Immature natural killer cell (primary cell): ENCODE results near the gene GARIN5B. TPM values are rescaled to one million over a fixed set of nuclear protein-coding genes. Genes with fewer than 3 reads are reported as not detected.
"Not testable (repeated sequence)": the region's sequence is repeated elsewhere in the genome, so short reads cannot be mapped to it uniquely, and the experiment has no call there.

ENCODE experiments used
- DNase-seq, 3 donors: peaks; one replicate each; pipeline ENCODE4 v3.0.0; 2022; ENCODE audit warnings: mixed read lengths in 1 of 3
- H3K27ac Mint-ChIP-seq, 6 donors: one replicate each; pipeline ENCODE4 v1.8.0; 2020; ENCODE audit warnings: mixed read lengths in 6 of 6, mild to moderate bottlenecking in 5 of 6, inconsistent platforms in 4 of 6, moderate library complexity in 3 of 6
- H3K27me3 Mint-ChIP-seq, 3 donors: one replicate each; pipeline ENCODE4 v1.8.0; 2020 to 2021; ENCODE audit warnings: low read depth in 3 of 3, mild to moderate bottlenecking in 3 of 3, mixed read lengths in 3 of 3, moderate library complexity in 3 of 3, inconsistent platforms in 1 of 3
- H3K36me3 Mint-ChIP-seq, 3 donors: one replicate each; pipeline ENCODE4 v1.8.0; 2020; ENCODE audit warnings: mixed read lengths in 3 of 3, inconsistent platforms in 2 of 3, mild to moderate bottlenecking in 2 of 3
- H3K4me1 Mint-ChIP-seq, 2 donors: one replicate each; pipeline ENCODE4 v1.8.0; 2020; ENCODE audit warnings: inconsistent platforms in 2 of 2, mild to moderate bottlenecking in 2 of 2, mixed read lengths in 2 of 2, moderate library complexity in 1 of 2
- H3K4me3 Mint-ChIP-seq, 5 donors: one replicate each; pipeline ENCODE4 v1.8.0; 2020; ENCODE audit warnings: mild to moderate bottlenecking in 5 of 5, mixed read lengths in 5 of 5, inconsistent platforms in 3 of 5, moderate library complexity in 3 of 5
- H3K9me3 Mint-ChIP-seq, 6 donors: one replicate each; pipeline ENCODE4 v1.8.0; 2020; ENCODE audit warnings: mild to moderate bottlenecking in 6 of 6, mixed read lengths in 6 of 6, inconsistent platforms in 4 of 6, moderate library complexity in 3 of 6
- polyA plus RNA-seq, 3 donors: library from polyadenylated mRNA; unstranded; fragments of 300-500 nt; fragmentation: Illumina TruSeq; gene quantifications; one replicate each; pipeline ENCODE4 v1.2.3, GENCODE V29; 2021

GARIN5B gene
- polyA plus RNA-seq, 3 donors from 2014 or later = not detected

DNA sequence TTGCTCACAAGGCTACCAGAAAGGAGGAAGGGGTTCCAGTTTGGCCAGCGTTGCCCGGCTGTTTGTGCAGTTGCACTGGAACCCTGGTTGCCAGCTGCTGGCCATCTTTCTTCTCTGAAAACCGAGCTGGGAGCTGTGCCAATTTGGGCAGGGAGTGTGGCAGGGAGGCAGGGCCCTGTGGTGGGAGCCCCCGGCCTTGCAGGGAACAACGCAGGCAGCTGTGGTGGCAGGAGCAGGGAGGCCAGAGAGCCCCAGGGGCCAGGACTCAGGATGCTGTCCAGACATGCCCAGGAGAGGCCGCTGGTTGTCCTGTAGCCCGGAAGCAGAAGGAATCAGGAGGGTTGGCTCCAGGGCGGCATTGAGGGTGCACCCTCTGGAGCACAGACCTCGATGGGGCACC, 18.6 kb downstream of the GARIN5B start:
- Mint-ChIP-seq H3K36me3 (no peaks in the 10 kb centered on the region), H3K9me3 (no peaks in the 10 kb centered on the region), H3K4me1 (peaks cover 19 to 24% of the 10 kb centered on the region in 2 donors), H3K4me3 (no peak overlapping the region), H3K27me3 (peaks cover 3 to 10% (median 3%) of the 10 kb centered on the region in 3 donors), H3K27ac (no peak overlapping the region)
- DNase-seq = no peak

DNA sequence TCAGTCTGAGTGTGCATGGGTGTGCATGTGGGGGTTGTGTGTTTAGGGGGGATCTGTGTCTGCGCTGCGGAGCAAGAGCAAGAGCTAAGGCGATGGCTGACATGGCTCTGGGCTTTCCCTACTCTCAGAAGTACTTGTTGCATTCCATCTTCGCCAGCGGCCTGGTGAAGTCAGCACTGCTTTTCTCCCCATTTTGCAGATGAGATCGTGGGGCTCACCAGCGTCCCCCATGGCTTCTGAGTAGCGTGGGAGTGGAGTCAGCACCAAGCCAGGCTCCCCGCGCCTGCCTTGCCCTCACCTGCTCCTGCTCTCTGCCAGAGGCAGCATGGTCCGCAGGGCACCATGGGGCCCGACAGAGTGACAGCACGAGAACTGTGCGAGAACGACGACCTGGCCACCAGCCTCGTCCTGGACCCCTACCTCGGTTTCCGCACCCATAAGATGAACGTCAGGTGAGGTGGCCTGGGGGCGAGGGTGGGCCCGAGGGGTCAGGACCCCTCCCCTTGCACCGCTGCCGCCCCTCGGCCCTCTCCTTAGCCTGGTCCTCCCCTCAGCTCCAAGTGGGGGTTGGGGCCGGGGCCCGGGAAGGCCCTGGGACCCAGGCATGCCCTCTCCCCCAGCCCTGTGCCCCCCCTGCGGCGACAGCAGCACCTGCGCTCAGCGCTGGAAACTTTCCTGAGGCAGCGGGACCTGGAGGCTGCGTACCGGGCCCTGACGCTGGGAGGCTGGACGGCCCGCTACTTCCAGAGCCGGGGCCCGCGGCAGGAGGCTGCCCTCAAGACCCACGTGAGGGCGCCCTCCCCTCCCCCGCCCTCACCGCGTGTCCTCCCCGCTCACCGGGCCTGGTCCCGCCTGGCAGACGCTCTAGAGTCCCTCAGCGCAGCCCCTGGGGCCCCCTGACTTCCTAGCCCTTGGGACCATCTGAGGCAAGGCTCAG, 21.2 kb downstream of the GARIN5B start:
- H3K4me1 Mint-ChIP-seq = peaks cover 27 to 34% of the 10 kb centered on the region in 2 donors
- DNase-seq = no peak
- H3K27me3 Mint-ChIP-seq = peaks cover 19 to 29% (median 21%) of the 10 kb centered on the region in 3 donors
- no peaks in the 10 kb centered on the region for H3K9me3 Mint-ChIP-seq
- peak overlapping the region in 5 of 6 donors; percentile 66 to 100 (median 86) for H3K27ac Mint-ChIP-seq
- no peaks in the 10 kb centered on the region for H3K36me3 Mint-ChIP-seq
- H3K4me3 Mint-ChIP-seq = peak overlapping the region; percentile 51 to 72 (median 53)

DNA sequence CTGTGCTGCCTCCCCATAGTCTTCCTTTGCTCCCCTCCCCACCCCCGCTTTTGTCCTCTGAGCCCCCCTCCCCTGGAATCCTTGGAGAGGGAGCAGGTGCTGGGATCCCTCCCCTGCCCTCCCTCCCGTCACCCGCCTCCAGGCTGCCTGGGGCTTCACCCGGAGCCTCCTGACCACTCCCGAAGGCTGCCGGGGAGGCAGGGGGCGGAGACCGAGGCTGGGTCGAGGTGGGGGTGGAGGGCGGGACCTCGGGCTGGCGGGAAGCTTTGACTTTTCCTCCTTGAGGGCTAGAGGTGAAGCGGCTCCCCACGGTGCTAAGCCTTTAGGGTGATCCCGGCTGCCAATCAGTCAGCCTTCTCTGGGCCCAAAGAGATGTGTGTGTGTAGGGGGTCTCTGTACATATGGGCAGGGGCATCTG, 21.9 kb downstream of the GARIN5B start:
- Mint-ChIP-seq H3K9me3 (no peaks in the 10 kb centered on the region), H3K4me1 (peaks cover 27 to 34% of the 10 kb centered on the region in 2 donors), H3K27ac (peak overlapping the region in 5 of 6 donors; percentile 93 to 100 (median 96)), H3K36me3 (no peaks in the 10 kb centered on the region), H3K4me3 (peak overlapping the region; percentile 82 to 99 (median 88)), H3K27me3 (peaks cover 19 to 29% (median 24%) of the 10 kb centered on the region in 3 donors)
- DNase-seq = no peak

DNA sequence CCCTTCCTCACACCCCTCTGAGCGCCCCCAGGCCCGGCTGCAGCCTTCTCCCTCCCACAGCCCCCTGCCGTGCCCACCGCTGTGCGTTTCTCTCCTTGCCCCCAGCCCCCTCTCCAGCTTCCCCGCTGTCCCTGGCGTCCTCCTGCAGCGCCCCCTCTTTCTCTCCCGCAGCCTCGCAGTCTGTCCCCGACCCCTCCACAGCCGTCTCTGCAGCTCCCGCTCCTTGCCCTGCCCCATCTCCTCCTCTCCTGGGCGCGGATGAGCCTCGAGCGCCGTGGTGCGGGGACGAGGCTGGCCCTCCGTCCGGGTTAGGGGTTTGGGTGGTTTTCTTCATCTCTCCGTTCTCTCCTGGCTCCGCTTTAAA, 22.3 kb downstream of the GARIN5B start:
- H3K27me3 Mint-ChIP-seq = peaks cover 19 to 29% (median 26%) of the 10 kb centered on the region in 3 donors
- no peaks in the 10 kb centered on the region for H3K9me3 Mint-ChIP-seq
- DNase-seq = no peak
- no peaks in the 10 kb centered on the region for H3K36me3 Mint-ChIP-seq
- H3K4me3 Mint-ChIP-seq = peak overlapping the region; percentile 82 to 99 (median 88)
- peak overlapping the region in 5 of 6 donors; percentile 93 to 100 (median 96) for H3K27ac Mint-ChIP-seq
- H3K4me1 Mint-ChIP-seq = peaks cover 27 to 34% of the 10 kb centered on the region in 2 donors

DNA sequence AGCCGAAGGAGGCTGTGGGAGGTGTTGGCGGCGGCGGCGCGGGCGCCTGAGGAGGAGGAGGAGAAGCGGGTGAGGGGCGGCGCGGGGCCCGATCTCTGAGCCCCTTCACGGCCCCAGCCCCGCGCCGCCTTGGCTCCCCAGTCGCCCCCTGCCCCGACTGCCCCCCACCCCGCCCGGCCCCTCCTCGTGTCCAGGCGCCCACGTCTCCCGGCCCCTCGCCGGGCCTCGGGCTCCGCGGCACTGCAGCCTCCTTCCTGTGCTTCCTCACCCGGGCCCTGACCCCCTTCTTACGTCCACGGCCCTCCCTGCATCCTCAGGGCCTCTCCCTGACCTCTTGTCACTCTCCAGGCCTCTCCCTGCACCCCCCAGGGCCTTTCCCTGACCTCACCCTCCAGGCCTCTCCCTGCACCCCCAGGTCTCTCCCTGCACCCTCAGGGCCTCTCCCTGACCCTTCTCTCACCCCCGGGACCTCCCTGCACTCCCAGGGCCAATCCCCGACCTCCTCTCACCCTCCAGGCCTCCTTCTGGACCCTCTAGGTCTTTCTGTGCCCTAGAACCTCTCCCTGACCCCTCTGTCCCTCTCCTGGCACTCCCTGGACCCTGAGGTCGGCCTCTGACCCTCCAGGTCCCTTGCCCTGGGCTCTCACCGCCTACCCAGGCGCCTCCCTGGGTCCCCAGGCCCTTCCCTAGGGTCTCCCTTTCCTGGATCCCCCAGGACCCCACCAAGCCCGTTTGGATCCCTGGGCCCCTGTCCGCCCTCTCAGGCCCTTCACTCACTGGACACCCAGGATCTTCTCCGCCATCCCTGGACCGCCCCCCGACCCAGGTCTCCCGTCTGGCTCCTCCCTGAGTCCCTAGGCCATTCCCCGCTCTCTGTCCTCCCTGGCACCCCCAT, 22.9 kb downstream of the GARIN5B start:
- H3K27me3 Mint-ChIP-seq = peaks cover 20 to 29% (median 22%) of the 10 kb centered on the region in 3 donors
- no peak for DNase-seq

DNA sequence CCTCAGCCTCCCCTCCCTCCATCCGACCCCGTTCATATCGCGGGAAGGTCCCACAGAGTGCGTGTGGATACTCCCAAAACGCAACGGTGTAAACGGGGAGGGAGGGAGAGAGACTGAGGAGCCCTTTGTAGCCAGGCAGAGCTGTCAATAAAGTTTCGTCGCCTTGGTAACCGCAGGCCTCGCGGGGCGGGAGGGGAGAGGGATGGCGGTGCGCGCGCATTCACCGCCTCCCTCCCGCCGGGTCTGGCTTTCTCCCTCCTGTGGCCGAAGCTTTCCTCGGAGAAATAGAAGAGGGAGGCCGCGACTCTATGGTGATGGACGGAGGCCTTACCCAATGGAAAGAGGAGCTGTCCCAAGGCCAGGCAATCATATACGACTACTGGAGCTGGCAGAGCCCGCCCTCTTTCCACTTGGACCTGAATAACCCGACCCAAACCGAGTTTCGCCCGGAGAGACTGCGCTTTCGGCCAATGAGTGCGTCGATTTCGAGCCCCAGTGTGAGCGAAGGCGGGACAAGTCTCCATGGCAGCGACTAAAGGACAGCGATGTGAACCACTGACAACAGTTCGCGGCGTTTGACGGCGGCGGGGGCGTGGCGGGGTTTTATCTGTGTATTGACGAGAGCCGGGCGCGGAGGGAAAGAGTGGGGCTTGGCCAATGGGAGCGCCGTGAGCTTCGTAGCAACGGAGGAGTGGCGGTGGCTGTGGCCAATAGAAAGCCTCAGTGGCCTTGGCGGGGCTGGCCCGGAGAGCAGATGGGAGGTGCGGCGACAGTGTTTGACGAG, 23.8 kb downstream of the GARIN5B start, which contains the start of gene KMT5C:
Gene KMT5C, plus strand, starts transcription at position 772 of the 784 bp plus-strand sequence. CDS start 2,061 bp downstream, outside the sequence.
- Mint-ChIP-seq H3K27me3 (peaks cover 22 to 29% (median 22%) of the 10 kb centered on the region in 3 donors), H3K4me3 (peak within 1 kb of the TSS; percentile 92 to 99 (median 96)), H3K27ac (peak within 1 kb of the TSS; percentile 97 to 100 (median 99)), H3K36me3 (no peaks in the 10 kb centered on the region), H3K4me1 (peaks cover 27 to 34% of the 10 kb centered on the region in 2 donors), H3K9me3 (no peaks in the 10 kb centered on the region)
- peak; percentile 100 for DNase-seq

More for the DNA sequence above, 22.9 kb downstream of the GARIN5B start:
- peaks cover 27 to 34% of the 10 kb centered on the region in 2 donors for H3K4me1 Mint-ChIP-seq
- no peaks in the 10 kb centered on the region for H3K36me3 Mint-ChIP-seq
- H3K9me3 Mint-ChIP-seq = no peaks in the 10 kb centered on the region
- peak overlapping the region; percentile 97 to 100 (median 99) for H3K27ac Mint-ChIP-seq
- peak overlapping the region; percentile 92 to 99 (median 96) for H3K4me3 Mint-ChIP-seq

DNA sequence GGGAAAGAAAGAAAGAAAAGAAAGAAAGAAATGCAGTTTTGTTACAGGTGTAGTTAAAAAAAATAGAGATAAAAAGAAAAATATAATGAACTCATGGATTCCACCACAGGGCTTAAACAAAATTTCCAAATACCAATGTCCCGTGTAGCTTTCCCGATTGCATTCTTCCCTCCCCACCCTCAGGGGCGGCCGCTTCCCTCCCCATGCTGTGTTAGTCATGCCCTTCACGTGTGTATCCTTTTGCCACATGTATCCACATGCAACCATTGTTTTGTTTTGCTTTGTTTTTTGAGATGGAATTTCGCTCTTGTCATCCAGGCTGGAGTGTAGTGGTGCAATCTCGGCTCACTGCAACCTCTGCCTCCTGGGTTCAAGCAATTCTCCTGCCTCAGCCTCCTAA, 27.0 kb downstream of the GARIN5B start:
- Mint-ChIP-seq H3K4me3 (no peak overlapping the region), H3K27me3 (peaks cover 22 to 29% (median 28%) of the 10 kb centered on the region in 3 donors), H3K36me3 (no peaks in the 10 kb centered on the region), H3K4me1 (peaks cover 22 to 27% of the 10 kb centered on the region in 2 donors), H3K27ac (no peak overlapping the region), H3K9me3 (no peaks in the 10 kb centered on the region)
- DNase-seq = no peak

DNA sequence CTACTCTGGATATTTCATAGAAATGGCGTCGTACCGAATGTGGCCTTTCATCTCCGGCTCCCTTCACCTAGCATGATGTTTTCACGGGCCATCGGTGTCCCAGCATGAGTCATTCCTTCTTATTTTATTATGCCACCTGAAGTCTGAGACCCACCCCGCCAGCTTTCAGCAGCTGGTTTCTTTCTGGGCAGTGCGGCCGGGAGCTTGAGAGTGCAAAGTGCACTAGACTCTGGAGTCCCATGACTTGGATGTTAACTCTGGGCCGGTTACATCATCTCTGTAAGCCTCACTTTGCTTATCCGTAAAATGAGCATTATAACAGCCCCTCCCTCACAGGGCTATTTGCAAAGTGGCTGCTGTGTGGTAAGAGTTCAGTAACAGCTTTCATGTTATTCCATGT, 29.2 kb downstream of the GARIN5B start:
- no peak for DNase-seq
- Mint-ChIP-seq H3K36me3 (no peaks in the 10 kb centered on the region), H3K27me3 (peaks cover 19 to 20% (median 20%) of the 10 kb centered on the region in 3 donors), H3K4me1 (peaks cover 6 to 8% of the 10 kb centered on the region in 2 donors), H3K27ac (no peak overlapping the region), H3K9me3 (no peaks in the 10 kb centered on the region), H3K4me3 (no peak overlapping the region)

DNA sequence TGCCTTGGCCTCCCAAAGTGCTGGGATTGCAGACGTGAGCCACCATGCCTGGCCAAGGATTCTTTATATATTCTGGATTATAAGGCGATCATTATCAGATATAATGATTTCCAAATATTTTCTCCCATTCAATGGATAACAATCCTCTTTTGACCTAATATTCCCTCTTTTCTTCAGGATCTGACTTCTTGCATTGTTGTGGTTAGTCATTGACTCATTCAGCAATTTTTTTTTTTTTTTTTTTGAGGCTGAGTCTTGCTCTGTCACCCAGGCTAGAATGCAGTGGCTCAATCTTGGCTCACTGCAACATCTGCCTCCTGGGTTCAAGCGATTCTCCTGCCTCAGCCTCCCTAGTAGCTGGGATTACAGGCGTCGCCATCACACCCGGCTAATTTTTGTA, 33.3 kb downstream of the GARIN5B start:
- H3K4me3 Mint-ChIP-seq = not testable (repeated sequence)

DNA sequence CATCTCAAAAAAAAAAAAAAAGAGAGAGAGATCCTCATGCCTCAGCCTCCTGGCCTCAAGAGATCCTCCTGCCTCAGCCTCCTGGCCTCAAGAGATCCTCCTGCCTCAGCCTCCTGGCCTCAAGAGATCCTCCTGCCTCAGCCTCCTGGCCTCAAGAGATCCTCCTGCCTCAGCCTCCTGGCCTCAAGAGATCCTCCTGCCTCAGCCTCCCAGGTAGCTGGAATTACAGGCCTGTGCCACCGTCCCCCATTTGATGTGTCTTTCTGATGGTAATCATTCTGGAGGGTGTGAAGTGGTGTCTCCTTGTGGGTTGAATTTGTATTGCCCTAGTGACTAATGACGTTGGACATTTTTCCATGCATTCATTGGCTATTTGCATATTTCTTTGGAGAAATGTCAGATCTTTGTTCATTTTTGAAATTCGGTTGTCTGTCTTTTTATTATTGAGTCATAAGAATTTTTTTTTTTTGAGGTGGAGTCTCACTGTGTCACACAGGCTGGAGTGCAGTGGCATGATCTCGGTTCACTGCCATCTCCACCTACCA, 34.2 kb downstream of the GARIN5B start:
- H3K27ac Mint-ChIP-seq, H3K4me3 Mint-ChIP-seq, H3K4me1 Mint-ChIP-seq, H3K36me3 Mint-ChIP-seq, H3K9me3 Mint-ChIP-seq, DNase-seq: not testable (repeated sequence)
- H3K27me3 Mint-ChIP-seq = peaks cover 3 to 11% (median 10%) of the 10 kb centered on the region in 3 donors

More for the DNA sequence above, 33.3 kb downstream of the GARIN5B start:
- DNase-seq, H3K9me3 Mint-ChIP-seq, H3K4me1 Mint-ChIP-seq, H3K36me3 Mint-ChIP-seq, H3K27ac Mint-ChIP-seq: not testable (repeated sequence)
- peaks cover 0 to 10% (median 10%) of the 10 kb centered on the region in 3 donors for H3K27me3 Mint-ChIP-seq

DNA sequence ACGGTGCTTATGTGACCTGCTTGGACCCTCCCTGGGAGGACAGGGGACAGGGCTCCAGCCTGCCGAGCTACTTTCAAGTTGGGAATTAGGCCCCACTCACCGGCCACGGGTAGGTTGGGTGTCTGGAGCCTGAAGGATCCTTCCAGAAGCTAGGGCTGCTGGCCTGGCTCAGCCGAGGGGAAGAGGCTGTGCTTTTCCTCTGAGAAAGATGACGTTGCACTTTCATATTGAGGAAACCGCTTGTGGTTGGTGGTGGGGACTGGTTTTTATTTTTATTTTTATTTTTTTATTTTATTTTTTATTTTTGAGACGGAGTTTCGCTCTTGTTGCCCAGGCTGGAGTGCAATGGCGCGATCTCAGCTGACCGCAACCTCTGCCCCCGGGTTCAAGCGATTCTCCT, 37.9 kb downstream of the GARIN5B start, which contains the start of gene TMEM150B:
Gene TMEM150B, minus strand, starts transcription at position 170 of the 400 bp plus-strand sequence. CDS start 4,305 bp downstream, outside the sequence.
- H3K4me3 Mint-ChIP-seq = no peak within 1 kb of the TSS
- H3K27ac Mint-ChIP-seq = no peak within 1 kb of the TSS
- no peaks in the 10 kb centered on the region for H3K36me3 Mint-ChIP-seq
- no peak for DNase-seq
- H3K27me3 Mint-ChIP-seq = peaks cover 4 to 11% (median 6%) of the 10 kb centered on the region in 3 donors
- no peaks in the 10 kb centered on the region for H3K4me1 Mint-ChIP-seq
- H3K9me3 Mint-ChIP-seq = no peaks in the 10 kb centered on the region

DNA sequence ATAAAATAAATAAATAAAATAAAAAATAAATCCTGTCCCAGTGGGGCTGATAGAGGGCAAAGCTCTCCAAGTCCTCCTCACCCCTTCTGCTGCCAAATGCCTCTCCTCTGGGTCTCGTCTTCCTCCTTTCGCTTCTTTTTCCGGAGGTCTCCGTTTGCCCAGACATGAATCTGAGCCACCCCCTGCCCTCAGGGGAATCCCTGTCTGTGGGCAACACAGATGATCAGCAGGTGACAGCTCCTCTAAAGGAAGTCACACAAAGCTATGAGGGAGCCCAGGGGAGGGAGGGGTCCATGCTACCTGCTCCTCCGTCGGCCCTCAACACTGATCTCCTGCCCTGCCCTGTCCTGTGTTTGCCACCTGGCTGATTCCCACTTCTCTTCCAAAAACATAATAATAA, 38.4 kb downstream of the GARIN5B start:
- Mint-ChIP-seq H3K27me3 (peaks cover 4 to 11% (median 6%) of the 10 kb centered on the region in 3 donors), H3K9me3 (no peaks in the 10 kb centered on the region), H3K4me1 (no peaks in the 10 kb centered on the region), H3K36me3 (no peaks in the 10 kb centered on the region), H3K27ac (no peak overlapping the region), H3K4me3 (no peak overlapping the region)
- no peak for DNase-seq
